ENCODE measurements around the gene PLCL2. TPM values are rescaled to one million over a fixed set of nuclear protein-coding genes. Genes with fewer than 3 reads are reported as not detected.

Gene PLCL2
- total RNA-seq, 1 donor from 2014 or later = 72.9 TPM

DNA sequence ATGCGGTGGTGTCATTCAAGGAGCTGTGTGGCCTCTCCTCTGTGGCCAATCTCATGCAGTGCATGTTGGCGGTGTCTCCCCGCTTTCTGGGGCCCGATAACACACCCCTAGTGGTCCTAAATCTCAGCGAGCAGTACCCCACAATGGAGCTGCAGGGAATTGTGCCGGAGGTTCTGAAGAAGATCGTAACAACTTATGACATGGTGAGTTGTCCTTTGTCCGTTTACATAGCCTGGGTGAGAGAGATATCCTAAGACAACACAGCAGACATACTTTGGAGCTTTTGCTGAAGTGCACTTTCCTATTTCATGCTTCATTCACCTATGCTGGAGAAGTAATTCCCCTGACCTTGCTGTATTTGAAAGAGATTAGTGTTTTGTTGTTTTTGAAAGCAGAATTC lies 130.0 kb downstream of the PLCL2 start:
- ATAC-seq = no peak
- intact Hi-C loops (cut with DNase I) = no loop called here
- no peak for DNase-seq (ENCODE audit: missing footprints)

DNA sequence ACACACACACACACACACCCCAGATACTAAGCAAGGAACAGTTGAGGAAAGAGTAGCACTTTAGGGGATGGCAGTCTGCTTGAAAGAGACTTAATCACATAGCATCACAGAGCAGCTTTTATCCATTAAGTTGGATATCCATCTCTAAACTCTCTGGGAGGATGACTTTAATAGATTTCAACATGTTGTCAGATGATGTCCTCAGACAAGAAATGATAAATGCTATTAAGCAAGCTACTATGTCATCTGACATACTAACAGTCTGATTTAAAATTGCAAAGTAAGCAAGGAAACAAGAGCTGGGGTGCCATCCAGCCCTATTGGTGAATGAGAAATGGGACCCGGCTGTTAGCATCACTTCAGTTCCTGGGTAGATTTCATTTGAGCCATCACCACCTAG lies 136.9 kb downstream of the PLCL2 start:
- intact Hi-C loops (cut with DNase I) = no loop called here
- no peak for DNase-seq (ENCODE audit: missing footprints)
- no peak for ATAC-seq

GRCh38 chr3:17023006-17023664 lies 138.4 kb downstream of the PLCL2 start:
- DNase-seq (ENCODE audit: missing footprints) (no peak), ATAC-seq (peak; percentile 35)
- intact Hi-C loops (cut with DNase I) = no loop called here

DNA sequence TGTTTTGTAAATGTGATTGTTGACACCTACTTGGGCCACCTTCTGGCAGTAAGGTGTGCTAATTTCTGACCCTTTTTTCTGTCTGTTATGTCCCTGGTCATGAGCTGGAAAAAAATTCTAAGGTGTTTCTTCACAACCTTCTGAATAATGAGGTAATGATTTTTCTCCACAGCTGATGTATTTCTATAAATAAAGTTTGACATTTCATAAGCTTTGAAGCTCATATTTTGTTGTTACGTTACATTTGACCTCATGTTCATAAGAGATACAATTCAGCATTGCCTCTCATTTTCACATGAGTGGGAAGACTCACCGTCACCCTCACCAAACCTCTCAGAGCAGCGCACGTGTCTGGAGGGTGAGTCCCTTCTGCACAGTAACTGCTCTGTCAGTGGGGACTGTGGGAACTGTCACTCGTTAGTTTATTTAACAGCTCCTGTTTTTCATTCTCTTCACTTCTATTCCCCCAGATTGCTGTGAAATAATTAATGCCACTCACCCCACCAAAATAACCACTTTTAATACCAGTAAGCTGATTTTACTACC lies 140.9 kb downstream of the PLCL2 start:
- intact Hi-C loops (cut with DNase I) = no loop called here
- DNase-seq (ENCODE audit: missing footprints) (no peak), ATAC-seq (no peak)

DNA sequence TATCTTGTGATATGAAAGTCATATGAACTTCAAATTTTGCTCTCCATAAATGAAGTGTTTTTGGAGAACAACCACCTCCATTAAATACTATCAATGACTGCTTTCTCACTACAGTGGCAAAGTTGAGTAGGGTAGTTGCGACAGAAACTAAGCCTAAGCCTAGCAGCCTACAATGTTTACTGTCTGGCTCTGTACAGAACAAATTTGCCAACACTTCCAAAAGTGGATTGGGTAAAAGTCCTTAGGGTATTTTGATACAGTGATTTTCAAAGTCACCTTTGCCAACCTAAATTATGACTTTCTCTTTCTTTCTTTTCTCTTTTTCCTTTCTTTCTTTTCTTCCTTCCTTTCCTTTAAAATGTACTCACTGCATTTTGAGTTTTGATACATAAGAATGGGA lies 142.6 kb downstream of the PLCL2 start:
- DNase-seq (ENCODE audit: missing footprints) (no peak), ATAC-seq (peak; percentile 59)
- intact Hi-C loops (cut with DNase I) = no loop called here

GRCh38 chr3:17028363-17028762 lies 143.6 kb downstream of the PLCL2 start:
- ATAC-seq (no peak), DNase-seq (ENCODE audit: missing footprints) (no peak)
- intact Hi-C loops (cut with DNase I) = no loop called here

GRCh38 chr3:17030438-17030837 lies 145.7 kb downstream of the PLCL2 start:
- ATAC-seq (no peak), DNase-seq (ENCODE audit: missing footprints) (no peak)
- intact Hi-C loops (cut with DNase I) = loop anchor here (5.0 to 10.0 kb wide), 4 partner anchors 143 to 426 kb away; partner anchors contain the start of gene DAZL

- ATAC-seq = no peak
- no peak for DNase-seq (ENCODE audit: missing footprints)
- intact Hi-C loops (cut with DNase I) = loop anchor here (5.0 to 10.0 kb wide), 4 partner anchors 144 to 426 kb away; partner anchors contain the start of gene DAZL
These were observed 146.3 kb downstream of the PLCL2 start for GRCh38 chr3:17030956-17031652.

DNA sequence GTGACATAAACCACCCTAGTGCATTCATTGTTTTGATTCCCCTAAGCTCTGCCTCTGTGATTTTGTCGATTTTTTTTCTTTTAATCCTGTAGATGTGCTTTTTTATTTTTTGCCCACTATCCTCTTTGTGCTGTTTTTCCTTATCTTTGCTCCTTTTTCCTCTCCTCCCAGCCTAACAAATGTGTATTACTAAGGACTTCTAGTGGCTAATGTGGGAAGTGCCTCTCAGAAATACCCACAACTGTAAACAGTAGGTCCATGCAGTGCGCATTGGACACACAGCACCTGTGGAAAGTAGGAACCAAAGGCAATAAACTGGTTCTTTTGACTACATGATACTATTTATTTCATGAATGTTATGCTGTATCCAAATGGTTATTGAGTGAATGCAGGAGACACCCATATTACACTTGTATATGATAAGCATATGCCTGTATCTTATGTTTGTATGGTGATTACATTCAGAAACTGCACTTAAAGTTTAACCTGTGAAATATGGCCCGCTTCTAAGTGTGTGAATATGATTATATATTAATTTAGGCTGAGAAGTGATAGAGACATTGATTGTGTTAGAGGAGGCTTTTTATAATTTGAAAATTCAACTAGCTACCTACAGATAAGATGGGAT lies 147.8 kb downstream of the PLCL2 start:
- ATAC-seq (peak; percentile 50), DNase-seq (ENCODE audit: missing footprints) (no peak)
- intact Hi-C loops (cut with DNase I) = loop anchor here (5.0 to 10.0 kb wide), 4 partner anchors 145 to 428 kb away; partner anchors contain the start of gene DAZL

DNA sequence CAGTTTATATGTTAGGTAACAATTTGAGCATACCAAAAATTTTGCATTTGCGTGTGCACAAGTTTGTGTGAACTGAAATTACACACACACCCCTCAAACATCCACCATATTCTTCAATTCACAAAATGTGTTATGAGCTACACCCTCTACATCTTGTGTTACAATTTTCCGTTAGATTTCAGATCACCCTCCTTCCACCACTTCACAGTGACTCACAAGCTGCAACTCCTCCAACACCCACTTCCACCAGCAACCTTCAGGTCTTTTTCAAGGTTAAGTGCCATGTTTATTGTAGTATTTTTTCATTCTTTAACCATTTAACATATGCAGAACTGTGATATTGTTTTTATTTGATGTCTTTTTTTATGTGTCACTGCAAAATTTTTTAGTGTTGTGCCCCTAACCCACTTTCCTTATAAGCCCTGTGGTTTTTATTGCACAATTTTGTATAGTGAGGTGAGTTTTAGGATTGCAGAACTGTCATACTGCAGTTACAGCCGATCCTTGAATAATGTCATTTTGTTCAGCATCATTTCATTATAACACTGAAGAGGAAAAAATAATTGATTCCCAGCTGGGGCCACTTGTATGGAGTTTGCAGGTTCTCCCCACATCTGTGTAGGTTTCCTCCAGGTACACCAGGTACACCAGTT lies 148.9 kb downstream of the PLCL2 start:
- ATAC-seq = peak; percentile 31

GRCh38 chr3:17035033-17035432 lies 150.3 kb downstream of the PLCL2 start:
- ATAC-seq (no peak), DNase-seq (ENCODE audit: missing footprints) (no peak)
- intact Hi-C loops (cut with DNase I) = loop anchor here (10.0 kb wide), 3 partner anchors 200 to 430 kb away; partner anchors contain the start of gene DAZL

More for the DNA sequence above, 148.9 kb downstream of the PLCL2 start:
- intact Hi-C loops (cut with DNase I) = loop anchor here (5.0 to 10.0 kb wide), 4 partner anchors 146 to 429 kb away; partner anchors contain the start of gene DAZL
- no peak for DNase-seq (ENCODE audit: missing footprints)

DNA sequence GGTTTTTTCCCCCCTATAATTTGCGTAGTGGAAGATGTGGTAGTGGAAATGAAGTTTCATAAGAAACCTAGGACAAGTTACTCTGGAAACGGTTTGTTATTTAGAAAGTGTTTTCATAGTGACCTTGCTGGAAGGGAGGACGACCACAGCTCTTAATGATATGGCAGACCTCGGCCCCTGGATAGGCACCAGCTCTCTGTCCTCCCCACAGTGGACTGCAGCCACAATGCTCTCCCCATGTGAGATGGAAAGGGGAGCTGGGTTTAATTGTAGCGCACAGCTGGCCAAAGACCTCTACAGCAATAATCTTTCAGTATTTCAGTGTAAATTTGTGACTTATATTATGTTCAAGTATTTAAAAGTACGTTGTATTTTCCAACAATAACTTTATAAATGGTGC lies 151.2 kb downstream of the PLCL2 start:
- intact Hi-C loops (cut with DNase I) = loop anchor here (10.0 kb wide), 3 partner anchors 199 to 431 kb away; partner anchors contain the start of gene DAZL
- no peak for DNase-seq (ENCODE audit: missing footprints)

GRCh38 chr3:17038141-17038540 lies 153.4 kb downstream of the PLCL2 start:
- ATAC-seq = no peak
- intact Hi-C loops (cut with DNase I) = loop anchor here (10.0 kb wide), 3 partner anchors 197 to 433 kb away; partner anchors contain the start of gene DAZL
- DNase-seq (ENCODE audit: missing footprints) = no peak

More for the DNA sequence above, 151.2 kb downstream of the PLCL2 start:
- no peak for ATAC-seq

GRCh38 chr3:17038900-17039553 lies 154.3 kb downstream of the PLCL2 start:
- intact Hi-C loops (cut with DNase I) = loop anchor here (10.0 kb wide), 3 partner anchors 196 to 434 kb away; partner anchors contain the start of gene DAZL
- no peak for DNase-seq (ENCODE audit: missing footprints)
- no peak for ATAC-seq

DNA sequence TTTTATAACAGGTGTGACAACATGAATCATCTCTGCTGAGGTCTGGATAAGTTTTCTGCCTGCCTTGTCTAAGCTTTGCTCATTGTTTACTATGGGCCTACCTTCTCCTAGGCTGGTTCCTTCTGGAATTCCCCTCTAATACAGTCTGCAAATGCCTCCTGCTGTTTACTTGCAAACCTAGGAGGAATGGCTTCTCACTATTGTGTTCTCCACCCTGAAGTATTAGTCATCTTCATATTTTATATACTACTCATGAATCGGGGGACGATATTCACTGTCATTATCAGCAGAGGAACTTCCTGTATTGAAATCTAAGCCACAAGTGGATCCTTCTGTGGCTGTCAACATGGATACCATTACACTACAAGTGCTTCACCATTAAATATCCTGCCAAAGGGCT lies 154.8 kb downstream of the PLCL2 start:
- ATAC-seq = no peak
- DNase-seq (ENCODE audit: missing footprints) = no peak
- intact Hi-C loops (cut with DNase I) = loop anchor here (10.0 kb wide), 3 partner anchors 195 to 435 kb away; partner anchors contain the start of gene DAZL

GRCh38 chr3:17040322-17040989 lies 155.7 kb downstream of the PLCL2 start:
- intact Hi-C loops (cut with DNase I) = no loop called here
- peak; percentile 33 for ATAC-seq
- DNase-seq (ENCODE audit: missing footprints) = no peak

GRCh38 chr3:17040990-17041377 lies 156.2 kb downstream of the PLCL2 start:
- ATAC-seq = no peak
- intact Hi-C loops (cut with DNase I) = no loop called here
- DNase-seq (ENCODE audit: missing footprints) = no peak

DNA sequence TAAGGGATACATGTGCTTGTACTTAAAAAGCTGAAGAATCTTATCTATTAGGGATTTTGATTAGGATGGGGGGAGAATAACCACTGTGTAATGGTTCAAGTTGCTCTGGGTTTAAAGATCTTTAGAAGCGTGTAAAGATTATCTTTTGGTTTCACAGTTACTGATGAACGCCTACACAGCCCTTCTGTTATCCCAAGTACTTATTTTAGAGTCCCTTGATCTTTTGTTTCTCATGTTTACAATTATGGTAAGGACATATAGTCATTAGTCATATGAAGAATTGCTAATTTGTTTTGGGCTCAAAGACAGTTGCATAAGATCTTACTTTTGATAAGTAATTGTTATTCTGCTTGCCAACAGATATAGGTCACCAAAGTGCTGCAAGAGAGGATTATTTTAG lies 160.1 kb downstream of the PLCL2 start:
- intact Hi-C loops (cut with DNase I) = no loop called here
- no peak for DNase-seq (ENCODE audit: missing footprints)
- ATAC-seq = no peak

All from Right ventricle myocardium inferior (tissue), 1 donor.